Omental fat pad (tissue), 4 donors: ENCODE measurements around the gene MVB12B. TPM values are rescaled to one million over a fixed set of nuclear protein-coding genes. Genes with fewer than 3 reads are reported as not detected.

Experiments used
- ATAC-seq: fragments of 150-250 bp; one replicate; pipeline ENCODE4 v1.9.1; 2016; ENCODE audit warnings: mild to moderate bottlenecking, moderate library complexity; ENCODE audit not compliant: low FRiP score
- DNase-seq: peaks from one replicate; pipeline ENCODE4 v3.0.0-alpha.2; 2019; ENCODE audit warnings: low spot score
- total RNA-seq, 4 donors: library from RNA; depleted of rRNA; stranded (reverse); fragments of >200 nt; gene quantifications; one replicate each; pipeline ENCODE4 v1.1.0, GENCODE V29; 2016
- TF ChIP-seq, protein P1 (sequence below), 3 donors: fragments of 450-650 bp; IDR thresholded peaks; one replicate each; pipeline ENCODE4 v1.5.1; 2016 to 2017; ENCODE audit warnings: antibody characterized with exemption in 3 of 3, mild to moderate bottlenecking in 3 of 3, moderate library complexity in 2 of 3

Gene MVB12B
- total RNA-seq, 4 donors from 2014 or later: 5.5 to 21.4 (median 11.6) TPM

DNA sequence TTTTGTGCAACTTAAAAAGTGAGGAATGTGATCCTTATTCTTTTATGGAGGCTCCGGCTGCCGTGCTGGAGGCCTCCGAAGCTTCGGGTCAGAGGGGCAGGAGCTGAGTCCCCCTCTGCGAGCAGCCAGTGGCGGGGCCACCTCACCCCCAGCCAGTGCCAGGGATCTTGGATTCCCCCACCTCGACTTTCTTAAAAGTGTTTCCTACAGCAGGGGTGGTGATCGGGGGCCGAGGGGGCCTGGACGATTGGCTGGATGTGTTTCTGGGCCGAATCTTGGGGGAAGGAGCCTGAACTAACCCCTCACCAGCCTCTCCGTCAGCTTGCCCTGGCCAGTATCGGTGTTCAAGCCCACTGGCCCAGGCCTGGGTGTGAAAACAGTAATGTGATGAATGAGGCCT lies 194.9 kb downstream of the MVB12B start:
- ATAC-seq: no peak
- TF ChIP-seq, protein P1, sequence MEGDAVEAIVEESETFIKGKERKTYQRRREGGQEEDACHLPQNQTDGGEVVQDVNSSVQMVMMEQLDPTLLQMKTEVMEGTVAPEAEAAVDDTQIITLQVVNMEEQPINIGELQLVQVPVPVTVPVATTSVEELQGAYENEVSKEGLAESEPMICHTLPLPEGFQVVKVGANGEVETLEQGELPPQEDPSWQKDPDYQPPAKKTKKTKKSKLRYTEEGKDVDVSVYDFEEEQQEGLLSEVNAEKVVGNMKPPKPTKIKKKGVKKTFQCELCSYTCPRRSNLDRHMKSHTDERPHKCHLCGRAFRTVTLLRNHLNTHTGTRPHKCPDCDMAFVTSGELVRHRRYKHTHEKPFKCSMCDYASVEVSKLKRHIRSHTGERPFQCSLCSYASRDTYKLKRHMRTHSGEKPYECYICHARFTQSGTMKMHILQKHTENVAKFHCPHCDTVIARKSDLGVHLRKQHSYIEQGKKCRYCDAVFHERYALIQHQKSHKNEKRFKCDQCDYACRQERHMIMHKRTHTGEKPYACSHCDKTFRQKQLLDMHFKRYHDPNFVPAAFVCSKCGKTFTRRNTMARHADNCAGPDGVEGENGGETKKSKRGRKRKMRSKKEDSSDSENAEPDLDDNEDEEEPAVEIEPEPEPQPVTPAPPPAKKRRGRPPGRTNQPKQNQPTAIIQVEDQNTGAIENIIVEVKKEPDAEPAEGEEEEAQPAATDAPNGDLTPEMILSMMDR (IDR thresholded peaks at IDR 0.05): no peak
- DNase-seq: no peak

DNA sequence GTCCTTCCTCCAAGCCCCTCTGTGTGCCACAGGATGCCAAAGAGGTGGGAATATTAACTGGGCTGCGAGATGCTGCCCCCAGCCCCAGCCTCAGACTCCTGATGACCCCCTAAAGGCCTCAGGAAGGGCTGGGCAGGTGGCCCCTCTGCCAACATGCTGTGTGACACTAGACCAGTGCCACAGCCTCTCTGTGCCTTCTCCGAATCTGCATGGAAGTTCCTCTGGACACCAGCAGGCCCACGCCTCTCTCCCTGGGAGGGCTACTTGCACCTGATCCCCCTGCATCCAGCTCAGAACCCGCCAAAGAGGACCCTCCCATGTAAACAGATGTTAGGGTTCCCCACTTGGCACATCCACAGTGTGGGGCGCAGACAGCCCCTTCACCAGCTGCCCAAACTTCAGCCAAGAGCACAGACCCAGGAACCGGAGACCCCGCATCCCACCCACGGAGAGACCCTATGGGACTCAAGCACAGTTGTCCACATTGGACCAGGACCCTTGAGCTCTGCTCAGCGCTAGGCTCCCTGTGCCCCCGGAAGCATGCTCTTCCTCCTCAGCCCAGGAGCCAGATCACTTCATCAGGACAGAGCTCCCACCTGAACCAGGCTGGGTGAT lies 195.5 kb downstream of the MVB12B start:
- TF ChIP-seq, protein P1 (IDR thresholded peaks at IDR 0.05): no peak
- no peak for DNase-seq
- ATAC-seq: no peak

GRCh38 chr9:126522612-126523356 lies 196.2 kb downstream of the MVB12B start:
- DNase-seq (no peak), ATAC-seq (no peak)
- TF ChIP-seq, protein P1 (IDR thresholded peaks at IDR 0.05): no peak

- ATAC-seq: no peak
- no peak for DNase-seq
- TF ChIP-seq, protein P1 (IDR thresholded peaks at IDR 0.05): no peak
These were observed 197.0 kb downstream of the MVB12B start for GRCh38 chr9:126523611-126524111.

DNA sequence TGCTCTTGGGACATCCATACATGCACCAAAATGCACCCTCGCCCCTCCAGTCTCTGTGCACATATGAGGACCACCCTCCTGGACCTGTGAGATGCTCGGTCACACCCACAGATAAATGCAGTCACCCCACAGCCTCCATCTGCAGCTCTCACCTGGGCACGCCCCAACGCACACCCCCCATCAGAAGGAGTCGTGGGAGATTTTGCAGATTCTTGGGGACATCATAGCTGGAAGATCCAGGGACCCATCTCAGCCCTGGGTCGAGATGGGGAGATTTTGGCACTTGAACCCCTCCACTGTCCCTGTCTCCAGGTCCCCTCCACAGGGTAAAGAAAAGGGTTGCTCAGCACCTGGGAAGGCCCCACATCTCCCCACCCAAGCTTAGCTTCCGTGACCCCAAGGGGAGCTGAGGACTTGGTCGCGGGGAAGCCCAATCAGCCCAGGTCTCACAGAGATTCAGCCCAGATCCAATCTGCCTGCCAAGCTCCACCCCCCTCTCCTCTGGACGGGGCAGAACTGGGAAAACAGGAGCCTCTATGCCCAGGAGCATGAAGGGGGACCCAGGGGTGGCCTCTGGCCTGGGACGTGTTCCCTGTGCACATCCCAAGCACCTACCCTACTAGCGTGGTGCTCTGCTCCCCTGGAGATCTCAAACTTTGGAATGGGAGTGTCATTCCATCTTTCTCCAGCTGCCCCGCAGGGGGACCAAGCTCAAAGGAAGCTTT lies 197.9 kb downstream of the MVB12B start:
- TF ChIP-seq, protein P1 (IDR thresholded peaks at IDR 0.05): no peak
- ATAC-seq (no peak), DNase-seq (no peak)

DNA sequence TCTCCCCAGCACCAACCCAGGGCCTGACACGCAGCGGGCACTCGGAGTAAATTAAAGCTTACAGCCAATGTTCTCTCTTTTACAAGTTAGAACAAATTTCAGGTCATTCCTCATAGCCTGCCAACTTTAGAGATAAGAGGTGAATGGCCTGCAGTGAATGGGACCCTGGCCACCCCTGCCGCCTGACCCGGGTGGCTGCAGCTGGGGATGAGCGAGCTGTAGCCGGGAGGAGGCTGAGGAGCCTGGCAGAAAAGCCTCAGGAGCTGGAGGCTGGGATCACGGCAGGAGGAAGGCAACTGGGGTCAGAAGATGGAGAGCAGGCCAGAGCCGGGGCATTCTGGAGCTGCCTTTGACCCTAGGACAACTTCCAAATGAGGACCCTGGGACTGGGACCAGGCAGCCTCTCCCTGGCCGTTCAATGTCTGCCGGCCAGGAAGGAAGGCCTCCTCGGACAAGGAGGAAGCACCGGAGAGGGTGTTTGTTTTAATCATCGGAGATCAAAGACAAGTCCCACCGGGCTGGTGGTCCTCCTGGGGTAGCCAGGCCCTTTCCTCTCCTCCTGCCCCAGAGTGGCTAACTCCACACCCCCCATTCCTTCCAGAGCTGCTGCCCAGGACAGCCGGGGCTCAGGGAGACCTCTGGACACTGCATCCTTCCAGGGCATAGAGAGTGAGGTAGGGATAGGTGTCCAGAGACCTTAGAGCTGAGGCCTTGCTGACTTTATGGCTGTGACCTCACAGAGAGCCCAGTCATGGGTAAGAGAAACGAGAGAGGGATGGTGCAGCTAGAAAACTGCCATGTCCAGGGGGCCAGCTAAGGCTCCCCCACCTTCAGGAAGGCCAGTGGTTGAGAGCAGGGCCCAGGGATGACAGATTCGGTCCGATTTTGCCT lies 199.8 kb downstream of the MVB12B start:
- TF ChIP-seq, protein P1 (IDR thresholded peaks at IDR 0.05): no peak
- DNase-seq (no peak), ATAC-seq (no peak)
